Activated CD8-positive, alpha-beta memory T cell treated with anti-CD3 and anti-CD28 coated beads for 24 hours (primary cell): Measurements from ENCODE around the gene STX5.
"Not testable (repeated sequence)": the region's sequence is repeated elsewhere in the genome, so short reads cannot be mapped to it uniquely, and the experiment has no call there.

ENCODE experiments used
- DNase-seq: peaks from one replicate; pipeline ENCODE4 v3.0.0-alpha.2; 2020

Gene STX5

GRCh38 chr11:62831520-62832335 lies at the start of gene STX5:
STX5 (minus strand) TSS chr11:62832051; CDS start chr11:62831243, 808 bp downstream.
- DNase-seq = peak; percentile 100

GRCh38 chr11:62880803-62881578 lies 49.1 kb upstream of the STX5 start, which contains the start of gene SLC3A2:
SLC3A2 (plus strand) TSS chr11:62880896; CDS start chr11:62881024, 128 bp downstream.
- peak; percentile 94 for DNase-seq

- no peak for DNase-seq
Observed at GRCh38 chr11:62880231-62880802, 48.5 kb upstream of the STX5 start.

- DNase-seq = no peak
Observed at GRCh38 chr11:62879235-62879978, 47.6 kb upstream of the STX5 start.

- no peak for DNase-seq
Observed at GRCh38 chr11:62876712-62877111, 44.9 kb upstream of the STX5 start.

GRCh38 chr11:62875698-62876478 lies 44.0 kb upstream of the STX5 start:
- no peak for DNase-seq

- no peak for DNase-seq
Observed at GRCh38 chr11:62874851-62875250, 43.0 kb upstream of the STX5 start.

GRCh38 chr11:62865635-62866034 lies 33.8 kb upstream of the STX5 start:
- DNase-seq = no peak

- DNase-seq = no peak
Observed at GRCh38 chr11:62863687-62864335, 32.0 kb upstream of the STX5 start.

GRCh38 chr11:62861564-62862192 lies 29.8 kb upstream of the STX5 start:
- DNase-seq = not testable (repeated sequence)

- no peak for DNase-seq
Observed at GRCh38 chr11:62860835-62861563, 29.1 kb upstream of the STX5 start.

GRCh38 chr11:62859281-62859703 lies 27.4 kb upstream of the STX5 start:
- not testable (repeated sequence) for DNase-seq

GRCh38 chr11:62858201-62858600 lies 26.4 kb upstream of the STX5 start:
- no peak for DNase-seq

GRCh38 chr11:62857541-62857982 lies 25.7 kb upstream of the STX5 start:
- DNase-seq = no peak

- DNase-seq = no peak
Observed at GRCh38 chr11:62856333-62856895, 24.6 kb upstream of the STX5 start.

- peak; percentile 100 for DNase-seq
Observed at GRCh38 chr11:62855571-62856332, 23.9 kb upstream of the STX5 start.

GRCh38 chr11:62854825-62855570 lies 23.1 kb upstream of the STX5 start:
- no peak for DNase-seq
